Measurements from ENCODE around the gene BCL2L1.

BCL2L1 gene

DNA sequence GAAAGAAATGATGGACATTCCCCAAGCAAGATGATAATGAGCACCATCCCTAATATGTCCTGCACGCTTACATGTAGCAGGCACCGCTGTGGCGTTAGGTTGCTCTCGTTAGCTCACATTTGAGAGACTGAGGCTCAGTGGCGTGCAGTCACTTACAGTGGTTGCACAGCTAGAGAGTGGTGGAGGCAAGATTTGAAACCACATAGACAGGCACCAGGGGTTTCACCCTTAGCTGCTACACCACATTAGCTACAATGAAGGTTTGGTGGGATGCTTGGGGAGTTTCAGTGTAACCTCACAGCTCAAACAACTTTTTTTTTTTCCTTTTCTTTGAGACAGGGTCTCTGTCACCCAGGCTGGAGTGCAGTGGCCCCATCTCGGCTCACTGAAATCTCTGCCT, 81.3 kb downstream of the BCL2L1 start:
- no peak for ATAC-seq

DNA sequence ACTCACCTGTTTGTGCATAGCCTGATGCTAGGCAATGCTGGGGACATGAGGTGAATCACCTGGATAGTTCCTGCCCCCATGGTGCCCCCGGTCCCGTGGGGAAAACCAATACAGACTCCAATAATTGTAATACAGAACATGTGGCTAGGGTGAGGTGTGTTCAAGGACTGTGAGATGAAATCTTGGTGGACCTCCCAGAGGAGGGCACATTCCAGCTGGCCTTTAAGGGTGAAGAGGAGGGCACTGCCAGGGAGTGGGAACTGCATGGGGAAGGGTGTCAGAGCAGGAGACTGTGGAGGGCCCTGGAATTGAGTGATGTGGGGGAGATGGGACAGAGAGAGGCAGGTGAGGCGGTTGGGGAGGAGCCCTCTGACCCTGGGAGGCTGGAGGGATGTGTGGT, 82.4 kb downstream of the BCL2L1 start:
- ATAC-seq = no peak
- TF ChIP-seq, protein P1, sequence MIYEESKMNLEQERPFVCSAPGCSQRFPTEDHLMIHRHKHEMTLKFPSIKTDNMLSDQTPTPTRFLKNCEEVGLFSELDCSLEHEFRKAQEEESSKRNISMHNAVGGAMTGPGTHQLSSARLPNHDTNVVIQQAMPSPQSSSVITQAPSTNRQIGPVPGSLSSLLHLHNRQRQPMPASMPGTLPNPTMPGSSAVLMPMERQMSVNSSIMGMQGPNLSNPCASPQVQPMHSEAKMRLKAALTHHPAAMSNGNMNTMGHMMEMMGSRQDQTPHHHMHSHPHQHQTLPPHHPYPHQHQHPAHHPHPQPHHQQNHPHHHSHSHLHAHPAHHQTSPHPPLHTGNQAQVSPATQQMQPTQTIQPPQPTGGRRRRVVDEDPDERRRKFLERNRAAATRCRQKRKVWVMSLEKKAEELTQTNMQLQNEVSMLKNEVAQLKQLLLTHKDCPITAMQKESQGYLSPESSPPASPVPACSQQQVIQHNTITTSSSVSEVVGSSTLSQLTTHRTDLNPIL (CRISPR knock-in tag; IDR thresholded peaks at IDR 0.05; ENCODE audit: low read depth) = no peak
- peak; percentile 75; the same call in 1 of the 2 replicates for TF ChIP-seq ZFP3 (CRISPR knock-in tag; IDR thresholded peaks at IDR 0.05)
- no peak for TF ChIP-seq GLIS3 (CRISPR knock-in tag; IDR thresholded peaks at IDR 0.05)

More for the DNA sequence above, 81.3 kb downstream of the BCL2L1 start:
- TF ChIP-seq TOX (CRISPR knock-in tag; IDR thresholded peaks at IDR 0.05; ENCODE audit: borderline replicate concordance) (no peak), PPARA (CRISPR knock-in tag; IDR thresholded peaks at IDR 0.05; ENCODE audit: borderline replicate concordance) (no peak), ZNF565 (CRISPR knock-in tag; conservative IDR thresholded peaks at IDR 0.05; ENCODE audit: low read depth) (no peak), TCF4 (CRISPR knock-in tag; IDR thresholded peaks at IDR 0.05; ENCODE audit: borderline replicate concordance) (no peak), SNAI2 (CRISPR knock-in tag; IDR thresholded peaks at IDR 0.05) (no peak), ZNF8 (CRISPR knock-in tag; IDR thresholded peaks at IDR 0.05) (no peak)

DNA sequence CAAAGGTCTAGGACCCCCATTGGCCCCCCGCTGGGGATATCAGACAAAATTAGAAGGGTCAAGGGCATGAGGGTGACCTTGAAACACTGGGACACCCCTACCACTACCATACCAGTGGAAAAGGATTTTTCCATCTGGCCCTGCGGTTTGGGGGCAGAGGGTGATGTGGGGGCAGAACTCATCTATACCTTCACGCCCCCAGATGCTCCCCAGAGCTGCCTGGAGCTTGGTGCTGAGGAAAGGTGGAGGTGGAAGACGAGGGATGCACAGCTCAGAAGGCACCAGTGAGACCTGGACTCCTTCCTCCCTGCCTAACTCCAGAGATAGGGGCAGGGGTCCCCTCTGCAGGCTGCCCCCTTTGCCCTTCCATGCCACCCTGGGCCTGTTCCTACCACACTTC, 83.9 kb downstream of the BCL2L1 start:
- no peak for TF ChIP-seq ZFP30 (CRISPR knock-in tag; IDR thresholded peaks at IDR 0.05)
- no peak for TF ChIP-seq CSDC2 (CRISPR knock-in tag; IDR thresholded peaks at IDR 0.05)
- no peak for TF ChIP-seq ISL1 (CRISPR knock-in tag; IDR thresholded peaks at IDR 0.05)
- TF ChIP-seq ZNF565 (CRISPR knock-in tag; conservative IDR thresholded peaks at IDR 0.05; ENCODE audit: low read depth) = no peak
- no peak for TF ChIP-seq ZNF8 (CRISPR knock-in tag; IDR thresholded peaks at IDR 0.05)
- TF ChIP-seq, protein P2, sequence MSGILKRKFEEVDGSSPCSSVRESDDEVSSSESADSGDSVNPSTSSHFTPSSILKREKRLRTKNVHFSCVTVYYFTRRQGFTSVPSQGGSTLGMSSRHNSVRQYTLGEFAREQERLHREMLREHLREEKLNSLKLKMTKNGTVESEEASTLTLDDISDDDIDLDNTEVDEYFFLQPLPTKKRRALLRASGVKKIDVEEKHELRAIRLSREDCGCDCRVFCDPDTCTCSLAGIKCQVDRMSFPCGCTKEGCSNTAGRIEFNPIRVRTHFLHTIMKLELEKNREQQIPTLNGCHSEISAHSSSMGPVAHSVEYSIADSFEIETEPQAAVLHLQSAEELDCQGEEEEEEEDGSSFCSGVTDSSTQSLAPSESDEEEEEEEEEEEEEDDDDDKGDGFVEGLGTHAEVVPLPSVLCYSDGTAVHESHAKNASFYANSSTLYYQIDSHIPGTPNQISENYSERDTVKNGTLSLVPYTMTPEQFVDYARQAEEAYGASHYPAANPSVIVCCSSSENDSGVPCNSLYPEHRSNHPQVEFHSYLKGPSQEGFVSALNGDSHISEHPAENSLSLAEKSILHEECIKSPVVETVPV (CRISPR knock-in tag; IDR thresholded peaks at IDR 0.05) = no peak
- no peak for TF ChIP-seq TOX (CRISPR knock-in tag; IDR thresholded peaks at IDR 0.05; ENCODE audit: borderline replicate concordance)
- TF ChIP-seq, protein P3, sequence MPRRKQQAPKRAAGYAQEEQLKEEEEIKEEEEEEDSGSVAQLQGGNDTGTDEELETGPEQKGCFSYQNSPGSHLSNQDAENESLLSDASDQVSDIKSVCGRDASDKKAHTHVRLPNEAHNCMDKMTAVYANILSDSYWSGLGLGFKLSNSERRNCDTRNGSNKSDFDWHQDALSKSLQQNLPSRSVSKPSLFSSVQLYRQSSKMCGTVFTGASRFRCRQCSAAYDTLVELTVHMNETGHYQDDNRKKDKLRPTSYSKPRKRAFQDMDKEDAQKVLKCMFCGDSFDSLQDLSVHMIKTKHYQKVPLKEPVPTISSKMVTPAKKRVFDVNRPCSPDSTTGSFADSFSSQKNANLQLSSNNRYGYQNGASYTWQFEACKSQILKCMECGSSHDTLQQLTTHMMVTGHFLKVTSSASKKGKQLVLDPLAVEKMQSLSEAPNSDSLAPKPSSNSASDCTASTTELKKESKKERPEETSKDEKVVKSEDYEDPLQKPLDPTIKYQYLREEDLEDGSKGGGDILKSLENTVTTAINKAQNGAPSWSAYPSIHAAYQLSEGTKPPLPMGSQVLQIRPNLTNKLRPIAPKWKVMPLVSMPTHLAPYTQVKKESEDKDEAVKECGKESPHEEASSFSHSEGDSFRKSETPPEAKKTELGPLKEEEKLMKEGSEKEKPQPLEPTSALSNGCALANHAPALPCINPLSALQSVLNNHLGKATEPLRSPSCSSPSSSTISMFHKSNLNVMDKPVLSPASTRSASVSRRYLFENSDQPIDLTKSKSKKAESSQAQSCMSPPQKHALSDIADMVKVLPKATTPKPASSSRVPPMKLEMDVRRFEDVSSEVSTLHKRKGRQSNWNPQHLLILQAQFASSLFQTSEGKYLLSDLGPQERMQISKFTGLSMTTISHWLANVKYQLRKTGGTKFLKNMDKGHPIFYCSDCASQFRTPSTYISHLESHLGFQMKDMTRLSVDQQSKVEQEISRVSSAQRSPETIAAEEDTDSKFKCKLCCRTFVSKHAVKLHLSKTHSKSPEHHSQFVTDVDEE (CRISPR knock-in tag; IDR thresholded peaks at IDR 0.05) = no peak
- no peak for TF ChIP-seq PPARA (CRISPR knock-in tag; IDR thresholded peaks at IDR 0.05; ENCODE audit: borderline replicate concordance)
- ATAC-seq = no peak

DNA sequence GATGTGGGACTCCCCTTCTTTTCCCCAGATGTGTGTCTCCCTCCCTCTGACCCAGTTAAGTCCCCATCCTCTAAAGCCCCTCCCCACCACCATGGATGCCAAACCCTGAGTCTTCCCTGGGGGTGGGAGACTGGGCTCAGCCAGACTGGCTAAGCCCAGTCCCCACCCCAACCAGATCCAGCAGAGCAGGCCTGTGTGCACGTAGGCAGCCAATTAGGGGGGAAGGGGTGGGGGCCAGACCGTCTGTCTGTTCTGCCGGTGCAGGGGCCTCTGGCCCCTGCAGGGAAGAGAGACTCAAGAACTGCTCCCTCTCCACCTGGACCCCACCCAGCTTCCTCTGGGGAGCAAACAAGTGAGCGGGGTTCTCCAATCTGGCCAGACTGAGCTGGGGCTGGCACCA, 84.4 kb downstream of the BCL2L1 start:
- ATAC-seq = no peak
- no peak for TF ChIP-seq ZFP30 (CRISPR knock-in tag; IDR thresholded peaks at IDR 0.05)

DNA sequence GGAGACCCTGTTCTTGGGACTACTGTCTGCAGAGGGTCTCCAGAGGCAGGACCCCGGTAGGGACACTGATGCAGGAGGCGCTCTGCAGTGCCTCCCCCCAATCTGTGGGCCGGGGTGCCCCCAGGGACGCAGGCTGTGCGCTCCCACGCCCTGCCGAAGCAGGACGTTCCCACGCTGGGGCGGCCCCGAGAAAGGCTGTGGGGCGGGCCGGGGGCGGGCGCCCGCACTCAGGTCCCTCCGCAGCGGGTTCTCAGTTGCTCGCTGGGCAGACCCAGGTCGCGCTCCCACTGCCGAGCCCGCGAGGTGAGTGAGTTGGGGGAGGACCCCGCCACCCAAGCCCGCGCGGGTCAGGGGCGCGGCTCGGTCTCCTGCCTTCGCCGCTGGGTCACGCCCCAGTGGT, 85.0 kb downstream of the BCL2L1 start, which contains the start of gene COX4I2:
TSS of gene COX4I2 (plus strand) at position 253 of the 400 bp plus-strand sequence. CDS start 1,106 bp downstream, outside the sequence.
- ATAC-seq = no peak
- TF ChIP-seq, protein P2 (CRISPR knock-in tag; IDR thresholded peaks at IDR 0.05) = no peak
- no peak for TF ChIP-seq OSR1 (CRISPR knock-in tag; IDR thresholded peaks at IDR 0.05)
- TF ChIP-seq TCF4 (CRISPR knock-in tag; IDR thresholded peaks at IDR 0.05; ENCODE audit: borderline replicate concordance) = no peak
- TF ChIP-seq, protein P1 (CRISPR knock-in tag; IDR thresholded peaks at IDR 0.05; ENCODE audit: low read depth) = no peak
- no peak for TF ChIP-seq ISL1 (CRISPR knock-in tag; IDR thresholded peaks at IDR 0.05)
- no peak for TF ChIP-seq ESRRG (CRISPR knock-in tag; IDR thresholded peaks at IDR 0.05)
- TF ChIP-seq, protein P3 (CRISPR knock-in tag; IDR thresholded peaks at IDR 0.05) = no peak
- TF ChIP-seq ZC3H10 (CRISPR knock-in tag; IDR thresholded peaks at IDR 0.05) = no peak
- TF ChIP-seq ZNF70 (CRISPR knock-in tag; IDR thresholded peaks at IDR 0.05) = no peak
- no peak for TF ChIP-seq PPARA (CRISPR knock-in tag; IDR thresholded peaks at IDR 0.05; ENCODE audit: borderline replicate concordance)

Measured in SK-N-SH treated with all-trans-retinoic acid at 6 μM for 48 hours (cell line).